Left lung (tissue), 10 donors: ENCODE data around the gene CDK19. TPM values are rescaled to one million over a fixed set of nuclear protein-coding genes. Genes with fewer than 3 reads are reported as not detected.

Source experiments
- ATAC-seq: fragments of 200-7000 bp; cut with Tn5 transposase; one replicate; pipeline ENCODE4 v1.9.1; 2020; ENCODE audit warnings: moderate library complexity
- DNase-seq, 4 donors: peaks; one replicate each; pipeline ENCODE4 v3.0.0-alpha.2; 2013 to 2020
- H3K27ac ChIP-seq, 2 donors: fragments of 200-600 bp; sonication (generic) in 1 of 2; one replicate each; pipeline versions ENCODE4 v1.5.0 to v1.8.0; 2020 to 2021
- H3K27me3 ChIP-seq, 2 donors: fragments of 200-600 bp; sonication (generic) in 1 of 2; one replicate each; pipeline versions ENCODE4 v1.5.0 to v1.8.0; 2020 to 2021
- H3K36me3 ChIP-seq, 2 donors: fragments of 200-600 bp; sonication (generic) in 1 of 2; one replicate each; pipeline versions ENCODE4 v1.5.0 to v1.8.0; 2020 to 2021
- H3K4me1 ChIP-seq, 2 donors: fragments of 200-600 bp; one replicate each; pipeline ENCODE4 v1.8.0; 2021
- H3K4me3 ChIP-seq, 2 donors: fragments of 200-600 bp; sonication (generic) in 1 of 2; one replicate each; pipeline versions ENCODE4 v1.5.0 to v1.8.0; 2020 to 2021; ENCODE audit warnings: mild to moderate bottlenecking in 1 of 2
- H3K9me3 ChIP-seq, 2 donors: fragments of 200-600 bp; sonication (generic) in 1 of 2; one replicate each; pipeline versions ENCODE4 v1.5.0 to v1.8.0; 2020 to 2021
- intact Hi-C, 2 donors: fragments of 100-400 bp; cut with DNase I; formaldehyde crosslinking; loops; one replicate each; pipeline versions ENCODE4 v1.11.2 to v1.14.2; 2022
- polyA plus RNA-seq, 6 donors: library from polyadenylated mRNA; unstranded; fragments of 120-200 nt; gene quantifications; one replicate each; pipeline ENCODE4 v1.2.1, GENCODE V29; 2013; ENCODE audit not compliant: insufficient read length in 6 of 6
- total RNA-seq, 2 donors: library from RNA; stranded (reverse); fragmentation: NEBNext Ultra II Directional; extraction: Animal tissue kit (Norgen Biotek cat#: 25700); gene quantifications; one replicate each; pipeline ENCODE4 v1.2.1, GENCODE V29; 2021
- TF ChIP-seq, protein P1 (sequence below), 2 donors: fragments of 200-600 bp; sonication (generic) in 1 of 2; IDR thresholded peaks; one replicate each; pipeline versions ENCODE4 v1.5.0 to v1.8.0; 2021; ENCODE audit warnings: antibody characterized with exemption in 2 of 2
- donor health status: DM: no; HTN: yes; CAD: no.
- donor health status: DM: no; HTN: no; CAD: no.

The CDK19 gene
- total and polyA plus RNA-seq, 8 donors: 18.4 to 46.1 (median 36.2) TPM

- Histone ChIP-seq H3K4me1 (no peaks in the 10 kb centered on the region), H3K27ac (no peak overlapping the region), H3K4me3 (no peak overlapping the region), H3K9me3 (no peaks in the 10 kb centered on the region), H3K36me3 (peaks cover 0 to 4% of the 10 kb centered on the region in 2 donors), H3K27me3 (no peaks in the 10 kb centered on the region)
- intact Hi-C loops: no loop called here
- DNase-seq (no peak), ATAC-seq (no peak)
- TF ChIP-seq, protein P1, sequence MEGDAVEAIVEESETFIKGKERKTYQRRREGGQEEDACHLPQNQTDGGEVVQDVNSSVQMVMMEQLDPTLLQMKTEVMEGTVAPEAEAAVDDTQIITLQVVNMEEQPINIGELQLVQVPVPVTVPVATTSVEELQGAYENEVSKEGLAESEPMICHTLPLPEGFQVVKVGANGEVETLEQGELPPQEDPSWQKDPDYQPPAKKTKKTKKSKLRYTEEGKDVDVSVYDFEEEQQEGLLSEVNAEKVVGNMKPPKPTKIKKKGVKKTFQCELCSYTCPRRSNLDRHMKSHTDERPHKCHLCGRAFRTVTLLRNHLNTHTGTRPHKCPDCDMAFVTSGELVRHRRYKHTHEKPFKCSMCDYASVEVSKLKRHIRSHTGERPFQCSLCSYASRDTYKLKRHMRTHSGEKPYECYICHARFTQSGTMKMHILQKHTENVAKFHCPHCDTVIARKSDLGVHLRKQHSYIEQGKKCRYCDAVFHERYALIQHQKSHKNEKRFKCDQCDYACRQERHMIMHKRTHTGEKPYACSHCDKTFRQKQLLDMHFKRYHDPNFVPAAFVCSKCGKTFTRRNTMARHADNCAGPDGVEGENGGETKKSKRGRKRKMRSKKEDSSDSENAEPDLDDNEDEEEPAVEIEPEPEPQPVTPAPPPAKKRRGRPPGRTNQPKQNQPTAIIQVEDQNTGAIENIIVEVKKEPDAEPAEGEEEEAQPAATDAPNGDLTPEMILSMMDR (IDR thresholded peaks at IDR 0.05): no peak
Measured at GRCh38 chr6:110676396-110676795, 138.9 kb downstream of the CDK19 start.

DNA sequence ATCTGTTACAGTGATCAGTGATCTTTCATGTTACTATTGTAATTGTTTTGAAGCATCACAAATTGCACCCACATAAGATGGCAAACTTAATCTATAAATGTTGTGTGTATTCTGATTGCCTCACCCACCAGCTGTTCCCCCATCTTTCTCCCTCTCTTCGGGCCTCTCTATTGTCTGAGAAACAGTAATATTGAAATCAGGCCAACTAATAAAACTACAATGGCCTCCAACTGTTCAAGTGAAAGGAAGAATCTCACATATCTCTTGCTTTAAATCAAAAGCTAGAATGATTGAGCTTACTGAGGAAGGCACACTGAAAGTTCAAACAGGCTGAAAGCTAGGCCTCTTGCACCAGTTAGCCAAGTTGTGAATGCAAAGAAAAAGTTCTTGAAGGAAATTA lies 141.2 kb downstream of the CDK19 start:
- intact Hi-C loops: no loop called here

DNA sequence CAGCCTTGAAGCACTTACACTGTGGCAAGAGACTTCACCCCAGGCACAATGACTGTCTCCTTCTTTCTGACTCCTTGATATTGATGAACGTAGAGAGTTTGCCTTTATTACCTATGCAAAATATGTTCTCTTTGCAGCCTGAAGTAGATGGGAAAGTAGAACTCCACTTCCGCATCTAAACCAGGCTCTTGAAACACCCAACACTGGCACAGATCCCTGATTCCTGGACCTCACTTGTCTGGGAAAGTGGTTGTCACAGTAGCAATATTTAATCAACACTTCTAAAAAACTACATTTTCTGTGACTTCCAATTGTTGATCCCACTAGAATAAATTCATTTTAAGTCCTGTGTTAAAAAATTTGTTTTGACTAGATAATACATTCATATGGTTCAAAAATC lies 143.1 kb downstream of the CDK19 start:
- Histone ChIP-seq H3K27ac (no peak overlapping the region), H3K4me1 (no peaks in the 10 kb centered on the region), H3K4me3 (no peak overlapping the region), H3K36me3 (peaks cover 0 to 4% of the 10 kb centered on the region in 2 donors), H3K27me3 (no peaks in the 10 kb centered on the region), H3K9me3 (no peaks in the 10 kb centered on the region)
- intact Hi-C loops: no loop called here
- TF ChIP-seq, protein P1 (IDR thresholded peaks at IDR 0.05): no peak
- no peak for DNase-seq
- ATAC-seq: peak; percentile 65

More for the DNA sequence above, 141.2 kb downstream of the CDK19 start:
- H3K27me3 ChIP-seq: no peaks in the 10 kb centered on the region
- H3K36me3 ChIP-seq: peaks cover 0 to 4% of the 10 kb centered on the region in 2 donors
- no peak for DNase-seq
- H3K4me3 ChIP-seq: no peak overlapping the region
- H3K27ac ChIP-seq: no peak overlapping the region
- TF ChIP-seq, protein P1 (IDR thresholded peaks at IDR 0.05): no peak
- no peak for ATAC-seq
- H3K9me3 ChIP-seq: no peaks in the 10 kb centered on the region
- H3K4me1 ChIP-seq: no peaks in the 10 kb centered on the region

DNA sequence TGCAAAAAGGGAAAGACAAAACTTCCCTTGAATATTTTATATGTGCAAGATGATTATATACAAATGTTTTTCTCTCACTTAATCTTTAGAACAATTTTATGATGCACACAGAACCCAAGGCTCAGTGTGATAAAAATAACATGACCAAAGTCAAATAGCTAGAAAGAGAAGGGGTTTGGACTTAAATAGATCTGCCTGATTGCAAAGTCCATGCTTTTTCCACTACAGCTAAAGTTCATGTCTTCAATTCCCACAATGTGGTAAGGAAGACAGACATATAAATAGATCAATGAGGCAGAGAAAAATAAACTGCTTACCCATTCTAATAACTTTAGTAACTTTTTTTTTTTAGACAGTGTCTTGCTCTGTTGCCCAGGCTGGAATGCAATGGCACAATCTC lies 143.8 kb downstream of the CDK19 start:
- ATAC-seq: no peak
- peaks cover 0 to 4% of the 10 kb centered on the region in 2 donors for H3K36me3 ChIP-seq

DNA sequence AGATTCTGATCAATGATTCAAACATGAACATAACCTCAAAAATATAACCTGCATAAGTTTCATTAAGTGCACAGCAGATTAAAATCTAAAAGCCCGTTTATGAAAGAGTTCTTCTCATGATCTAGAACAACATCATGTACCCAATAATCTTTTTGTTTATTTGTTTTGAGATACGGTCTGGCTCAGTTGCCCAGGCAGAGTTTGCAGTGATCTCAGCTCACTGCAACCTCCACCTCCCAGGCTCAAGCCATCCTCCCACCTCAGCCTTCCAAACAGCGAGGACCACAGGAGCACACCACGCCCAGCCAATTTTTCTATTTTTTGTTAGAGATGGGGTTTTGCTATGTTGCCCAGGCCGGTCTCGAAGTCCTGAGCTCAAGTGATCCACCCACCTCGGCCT lies 149.7 kb downstream of the CDK19 start:
- Histone ChIP-seq H3K9me3 (peaks cover 0 to 2% of the 10 kb centered on the region in 2 donors), H3K27me3 (no peaks in the 10 kb centered on the region), H3K27ac (peak overlapping the region in 1 of 2 donors; percentile 75), H3K36me3 (no peaks in the 10 kb centered on the region), H3K4me1 (peaks cover 0 to 15% of the 10 kb centered on the region in 2 donors), H3K4me3 (no peak overlapping the region)
- TF ChIP-seq, protein P1 (IDR thresholded peaks at IDR 0.05): no peak
- intact Hi-C loops: no loop called here
- DNase-seq: no peak
- no peak for ATAC-seq

More for the DNA sequence above, 143.8 kb downstream of the CDK19 start:
- Histone ChIP-seq H3K27ac (no peak overlapping the region), H3K27me3 (no peaks in the 10 kb centered on the region), H3K4me3 (no peak overlapping the region), H3K9me3 (no peaks in the 10 kb centered on the region), H3K4me1 (no peaks in the 10 kb centered on the region)
- TF ChIP-seq, protein P1 (IDR thresholded peaks at IDR 0.05): no peak
- intact Hi-C loops: no loop called here
- DNase-seq: no peak
